SJSA1 (cell line): Measurements from ENCODE around the gene NAT8L. TPM values are rescaled to one million over a fixed set of nuclear protein-coding genes. Genes with fewer than 3 reads are reported as not detected.

ENCODE experiments used
- DNase-seq, 2 experiments: peaks; one replicate each; pipeline ENCODE4 v3.0.0-alpha.2; 2015 to 2020; ENCODE audit warnings: low spot score in 2 of 2, low read depth in 1 of 2
- H3K27ac ChIP-seq: fragments of 250-450 bp; sonication (Bioruptor Pico); 2 replicates; pipeline ENCODE4 v1.5.1; 2020; ENCODE audit warnings: mild to moderate bottlenecking, moderate library complexity
- H3K27me3 ChIP-seq: fragments of 250-450 bp; sonication (Bioruptor Pico); replicated peaks from 2 replicates; pipeline ENCODE4 v1.5.1; 2020; ENCODE audit warnings: mild to moderate bottlenecking, moderate library complexity
- H3K36me3 ChIP-seq: fragments of 250-450 bp; sonication (Bioruptor Pico); 2 replicates; pipeline ENCODE4 v1.5.1; 2020; ENCODE audit warnings: mild to moderate bottlenecking
- H3K4me1 ChIP-seq: fragments of 250-450 bp; sonication (Bioruptor Pico); replicated peaks from 2 replicates; pipeline ENCODE4 v1.6.1; 2021; ENCODE audit warnings: mild to moderate bottlenecking
- H3K4me3 ChIP-seq: fragments of 250-450 bp; sonication (Bioruptor Pico); 2 replicates; pipeline ENCODE4 v1.5.1; 2020; ENCODE audit warnings: mild to moderate bottlenecking
- H3K9me3 ChIP-seq: fragments of 250-450 bp; sonication (Bioruptor Pico); replicated peaks from 2 replicates; pipeline ENCODE4 v1.5.1; 2020; ENCODE audit warnings: mild to moderate bottlenecking
- total RNA-seq: library from RNA; depleted of rRNA; stranded (reverse); fragments of >200 nt; shearing (Covaris generic); gene quantifications from 2 replicates; pipeline ENCODE4 v1.2.3, GENCODE V29; 2014

NAT8L gene
- total RNA-seq, 1 experiment from 2014 or later, result not detected

- Histone ChIP-seq H3K36me3 (no peaks in the 10 kb centered on the region), H3K27ac (no peak overlapping the region), H3K9me3 (no peaks in the 10 kb centered on the region), H3K4me3 (peak overlapping the region; percentile 51), H3K4me1 (peaks cover 6% of the 10 kb centered on the region), H3K27me3 (peaks cover 15% of the 10 kb centered on the region)
- peak; percentile 48 to 72 for DNase-seq
Measured at GRCh38 chr4:2041239-2042130, 17.6 kb upstream of the NAT8L start.

DNA sequence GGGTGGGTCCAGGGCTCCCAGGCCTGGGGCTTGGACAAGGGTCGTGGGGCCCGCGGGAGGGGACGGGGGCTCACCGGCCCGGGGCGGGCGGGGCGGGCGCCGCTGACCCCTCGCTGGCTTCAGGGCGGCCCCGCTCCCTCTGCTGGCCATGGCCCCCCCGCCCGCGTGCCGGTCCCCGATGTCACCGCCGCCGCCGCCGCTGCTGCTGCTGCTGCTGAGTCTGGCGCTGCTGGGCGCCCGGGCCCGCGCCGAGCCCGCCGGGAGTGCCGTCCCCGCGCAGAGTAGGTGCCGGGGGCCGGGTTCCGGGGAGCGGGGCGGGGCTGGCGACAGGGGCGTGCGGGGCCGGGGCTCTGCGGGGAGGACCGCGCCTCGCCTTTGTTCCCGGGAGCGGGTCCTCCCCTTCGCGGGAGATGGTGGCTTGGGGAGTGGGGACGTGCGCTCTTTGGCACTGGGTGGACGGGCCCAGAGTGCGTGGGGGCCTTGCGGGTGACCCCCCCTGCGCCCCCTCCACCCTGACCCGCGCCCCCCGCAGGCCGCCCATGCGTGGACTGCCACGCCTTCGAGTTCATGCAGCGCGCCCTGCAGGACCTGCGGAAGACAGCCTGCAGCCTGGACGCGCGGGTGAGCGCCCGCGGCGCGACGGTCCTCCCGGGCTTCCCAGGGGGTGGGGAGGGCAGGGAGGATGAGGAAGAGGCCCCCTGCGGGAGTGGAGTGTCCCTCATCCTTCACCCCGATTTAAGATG is 16.8 kb upstream of the NAT8L start:
- peaks cover 15% of the 10 kb centered on the region for H3K27me3 ChIP-seq

DNA sequence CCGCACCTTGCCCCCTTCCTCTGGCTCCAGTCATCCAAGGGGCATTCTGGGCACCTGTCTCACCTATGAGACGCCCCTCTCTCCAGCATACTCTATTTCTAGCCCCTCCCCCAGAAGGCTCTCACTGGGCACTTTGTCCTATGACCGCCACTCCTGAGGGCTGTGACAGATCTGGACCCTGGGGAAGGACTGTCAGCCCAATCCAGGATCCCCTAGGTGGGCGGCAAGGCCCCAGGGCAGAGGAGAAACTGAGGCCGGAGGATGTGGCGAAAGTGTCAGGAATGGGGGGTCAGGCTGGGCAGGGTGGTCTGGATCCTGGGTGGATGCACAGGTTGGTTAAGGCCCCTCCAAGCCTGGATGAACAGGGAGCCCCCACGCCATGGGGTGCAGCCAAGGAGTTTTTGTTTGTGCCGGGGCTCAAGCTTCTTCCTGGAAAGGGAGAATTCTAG is 16.2 kb upstream of the NAT8L start:
- H3K4me1 ChIP-seq, result peaks cover 6% of the 10 kb centered on the region
- peaks cover 15% of the 10 kb centered on the region for H3K27me3 ChIP-seq
- no peaks in the 10 kb centered on the region for H3K9me3 ChIP-seq
- no peak for DNase-seq
- no peaks in the 10 kb centered on the region for H3K36me3 ChIP-seq
- H3K4me3 ChIP-seq, result no peak overlapping the region
- H3K27ac ChIP-seq, result no peak overlapping the region

More for the DNA sequence above, 16.8 kb upstream of the NAT8L start:
- peak overlapping the region; percentile 51 for H3K4me3 ChIP-seq
- H3K36me3 ChIP-seq, result no peaks in the 10 kb centered on the region
- no peak for DNase-seq
- H3K4me1 ChIP-seq, result peaks cover 6% of the 10 kb centered on the region
- H3K27ac ChIP-seq, result no peak overlapping the region
- no peaks in the 10 kb centered on the region for H3K9me3 ChIP-seq

- peaks cover 15% of the 10 kb centered on the region for H3K27me3 ChIP-seq
- H3K36me3 ChIP-seq, result no peaks in the 10 kb centered on the region
- peaks cover 6% of the 10 kb centered on the region for H3K4me1 ChIP-seq
- H3K9me3 ChIP-seq, result no peaks in the 10 kb centered on the region
- no peak overlapping the region for H3K4me3 ChIP-seq
- no peak overlapping the region for H3K27ac ChIP-seq
- no peak for DNase-seq
Measured at GRCh38 chr4:2043396-2044118, 15.6 kb upstream of the NAT8L start.

DNA sequence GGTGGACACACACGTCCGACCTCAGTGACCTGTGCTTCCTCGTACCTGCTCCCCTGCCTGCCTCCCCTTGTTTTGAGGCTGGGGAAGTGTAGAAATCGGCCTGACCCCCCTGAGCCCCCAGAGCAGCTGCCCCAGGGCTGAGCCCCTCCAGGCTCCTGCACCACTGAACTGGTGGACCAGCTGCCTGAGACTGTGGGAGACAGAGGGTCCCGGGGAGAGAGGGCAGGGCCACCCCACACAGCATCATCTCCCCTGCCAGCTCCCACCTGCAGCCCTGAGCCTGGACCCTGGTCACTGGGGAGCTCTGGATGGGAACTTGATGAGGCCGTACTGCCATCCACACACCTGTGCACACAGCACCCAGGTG is 15.0 kb upstream of the NAT8L start:
- Histone ChIP-seq H3K9me3 (no peaks in the 10 kb centered on the region), H3K36me3 (no peaks in the 10 kb centered on the region), H3K4me1 (peaks cover 6% of the 10 kb centered on the region), H3K27ac (no peak overlapping the region), H3K27me3 (peaks cover 15% of the 10 kb centered on the region), H3K4me3 (no peak overlapping the region)
- no peak for DNase-seq

GRCh38 chr4:2044542-2045517 is 14.3 kb upstream of the NAT8L start:
- peaks cover 6% of the 10 kb centered on the region for H3K4me1 ChIP-seq
- H3K27ac ChIP-seq, result no peak overlapping the region
- peaks cover 15% of the 10 kb centered on the region for H3K27me3 ChIP-seq

GRCh38 chr4:2045518-2045951 is 13.6 kb upstream of the NAT8L start:
- DNase-seq, result no peak
- H3K36me3 ChIP-seq, result no peaks in the 10 kb centered on the region

More at GRCh38 chr4:2044542-2045517, 14.3 kb upstream of the NAT8L start:
- no peak for DNase-seq
- Histone ChIP-seq H3K36me3 (no peaks in the 10 kb centered on the region), H3K4me3 (no peak overlapping the region), H3K9me3 (no peaks in the 10 kb centered on the region)

GRCh38 chr4:2046031-2046961 is 12.8 kb upstream of the NAT8L start:
- H3K36me3 ChIP-seq, result no peaks in the 10 kb centered on the region
- no peaks in the 10 kb centered on the region for H3K9me3 ChIP-seq
- no peak for DNase-seq
- H3K27ac ChIP-seq, result no peak overlapping the region
- H3K4me1 ChIP-seq, result peaks cover 5% of the 10 kb centered on the region
- H3K27me3 ChIP-seq, result peaks cover 5% of the 10 kb centered on the region
- no peak overlapping the region for H3K4me3 ChIP-seq

More at GRCh38 chr4:2045518-2045951, 13.6 kb upstream of the NAT8L start:
- H3K27ac ChIP-seq, result no peak overlapping the region
- H3K9me3 ChIP-seq, result no peaks in the 10 kb centered on the region
- peaks cover 6% of the 10 kb centered on the region for H3K4me1 ChIP-seq
- H3K4me3 ChIP-seq, result no peak overlapping the region
- peaks cover 10% of the 10 kb centered on the region for H3K27me3 ChIP-seq

DNA sequence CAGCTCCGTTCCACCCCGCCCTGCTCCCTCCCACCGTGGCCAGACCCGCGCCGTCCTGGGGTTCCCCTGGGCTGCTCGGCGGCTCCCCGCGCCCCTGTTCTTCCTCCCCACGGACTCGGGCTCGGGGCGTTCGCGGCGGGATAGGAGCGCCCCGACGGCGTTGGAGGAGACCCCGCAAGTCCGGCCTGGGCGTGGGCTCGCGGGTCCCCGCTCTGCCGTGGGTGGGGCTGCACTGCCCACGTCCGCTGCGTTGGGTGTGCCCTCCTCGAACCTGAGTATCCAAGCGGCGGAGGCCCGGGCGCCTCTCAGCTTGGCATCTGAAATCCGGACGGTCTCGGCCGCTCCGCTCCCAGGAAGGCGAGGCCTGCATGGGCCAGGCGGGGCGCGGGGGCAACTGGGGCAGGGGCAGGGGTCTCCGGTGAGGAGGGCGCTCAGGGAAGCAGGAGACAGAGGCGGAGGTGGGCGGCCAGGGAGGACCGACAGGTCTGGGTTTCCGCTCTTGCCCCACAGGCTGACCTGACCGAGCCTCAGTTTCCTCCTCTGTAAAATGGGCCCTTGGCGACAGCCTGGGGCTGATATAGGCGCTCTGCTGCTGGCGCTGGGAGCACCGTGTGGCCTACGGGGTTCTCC is 12.0 kb upstream of the NAT8L start:
- Histone ChIP-seq H3K27ac (no peak overlapping the region), H3K9me3 (no peaks in the 10 kb centered on the region), H3K27me3 (no peaks in the 10 kb centered on the region), H3K4me1 (no peaks in the 10 kb centered on the region), H3K36me3 (no peaks in the 10 kb centered on the region), H3K4me3 (no peak overlapping the region)
- no peak for DNase-seq

DNA sequence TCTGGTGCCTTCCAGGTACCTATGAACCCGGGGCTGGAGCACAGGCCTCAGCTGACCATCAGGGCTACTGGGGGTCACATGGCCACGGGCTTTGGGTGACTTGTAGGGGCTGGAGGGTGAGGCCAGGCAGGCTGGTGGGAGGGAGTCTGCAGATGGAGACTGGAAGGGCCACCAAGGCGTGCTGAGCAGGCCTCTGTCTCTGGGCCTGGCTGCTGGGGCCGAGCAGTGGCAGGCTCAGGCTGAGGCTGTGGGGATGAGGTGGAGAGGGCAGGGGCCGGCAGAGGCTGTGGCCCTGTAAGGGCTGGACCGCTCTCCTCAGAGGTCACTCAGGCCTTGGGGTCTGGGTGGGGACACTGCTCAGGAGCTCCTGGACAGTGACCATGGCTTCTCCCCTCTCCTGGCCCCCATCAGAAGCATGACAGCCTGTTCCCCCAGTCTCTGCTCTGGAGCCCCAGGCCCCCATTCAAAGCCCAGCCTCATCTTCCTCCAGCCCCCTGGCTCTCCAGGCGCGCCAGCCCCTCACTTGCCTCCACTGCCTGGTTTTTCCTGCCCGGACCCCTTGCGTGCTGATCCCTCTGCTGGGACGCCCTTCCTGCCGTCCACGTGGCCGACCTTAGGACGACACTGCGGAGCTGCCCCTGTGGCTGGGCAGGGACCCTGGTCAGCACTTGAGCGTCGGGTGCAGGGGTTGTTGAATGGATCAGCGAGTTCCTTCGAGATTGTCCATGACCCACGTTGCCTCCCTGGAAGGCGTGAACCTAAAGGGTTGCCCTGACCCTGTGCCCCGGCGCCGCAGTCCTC is 11.1 kb upstream of the NAT8L start:
- no peak for DNase-seq
- no peak overlapping the region for H3K27ac ChIP-seq
- H3K36me3 ChIP-seq, result no peaks in the 10 kb centered on the region
- no peak overlapping the region for H3K4me3 ChIP-seq
- no peaks in the 10 kb centered on the region for H3K4me1 ChIP-seq
- H3K27me3 ChIP-seq, result no peaks in the 10 kb centered on the region
- H3K9me3 ChIP-seq, result no peaks in the 10 kb centered on the region

- Histone ChIP-seq H3K36me3 (no peaks in the 10 kb centered on the region), H3K9me3 (no peaks in the 10 kb centered on the region), H3K4me3 (no peak overlapping the region), H3K27me3 (no peaks in the 10 kb centered on the region), H3K4me1 (no peaks in the 10 kb centered on the region), H3K27ac (no peak overlapping the region)
- no peak for DNase-seq
Measured at GRCh38 chr4:2048831-2049230, 10.3 kb upstream of the NAT8L start.
